Stimulated activated CD4-positive, alpha-beta T cell treated with anti-CD3 and anti-CD28 coated beads, TNF-alpha, amount 100 ng/mL, for 24 hours (primary cell): Measurements from ENCODE around the gene DNMBP.
"Not testable (repeated sequence)": the region's sequence is repeated elsewhere in the genome, so short reads cannot be mapped to it uniquely, and the experiment has no call there.

Experiments used
- DNase-seq, 3 experiments: peaks; one replicate each; pipeline ENCODE4 v3.0.0-alpha.2; 2020; ENCODE audit warnings: low read depth in 3 of 3

Gene DNMBP

GRCh38 chr10:100020142-100020885 is 10.6 kb upstream of the DNMBP start:
- DNase-seq: no peak

GRCh38 chr10:100019787-100020141 is 10.0 kb upstream of the DNMBP start:
- no peak for DNase-seq

- DNase-seq: no peak
Measured at GRCh38 chr10:100014071-100014762, 4.5 kb upstream of the DNMBP start.

GRCh38 chr10:100013621-100014020 is 3.9 kb upstream of the DNMBP start:
- no peak for DNase-seq

GRCh38 chr10:100011906-100012305 is 2.2 kb upstream of the DNMBP start:
- not testable (repeated sequence) for DNase-seq

GRCh38 chr10:100009283-100009792 is 409 bp downstream of the DNMBP start:
- DNase-seq: no peak

- DNase-seq: no peak
Measured at GRCh38 chr10:100008708-100009282, 952 bp downstream of the DNMBP start.

- DNase-seq: no peak
Measured at GRCh38 chr10:100008142-100008522, 1.6 kb downstream of the DNMBP start.

- DNase-seq: no peak
Measured at GRCh38 chr10:100007231-100008141, 2.3 kb downstream of the DNMBP start.

GRCh38 chr10:100006243-100006886 is 3.4 kb downstream of the DNMBP start:
- no peak for DNase-seq

- DNase-seq: no peak
Measured at GRCh38 chr10:100004805-100005510, 4.8 kb downstream of the DNMBP start.

GRCh38 chr10:100000109-100000644 is 9.6 kb downstream of the DNMBP start:
- no peak for DNase-seq

GRCh38 chr10:99999319-100000108 is 10.2 kb downstream of the DNMBP start:
- DNase-seq: no peak

- no peak for DNase-seq
Measured at GRCh38 chr10:99998889-99999288, 10.9 kb downstream of the DNMBP start.

GRCh38 chr10:99996671-99997648 is 12.8 kb downstream of the DNMBP start:
- DNase-seq: no peak

- no peak for DNase-seq
Measured at GRCh38 chr10:99995713-99996112, 14.0 kb downstream of the DNMBP start.

GRCh38 chr10:99995269-99995668 is 14.5 kb downstream of the DNMBP start:
- no peak for DNase-seq

- no peak for DNase-seq
Measured at GRCh38 chr10:99994801-99995200, 14.9 kb downstream of the DNMBP start.
